GM20000 (cell line): ENCODE results near the gene NOM1.

Source experiments
- DNase-seq: peaks from one replicate; pipeline ENCODE4 v3.0.0; 2012; ENCODE audit warnings: low spot score
- CTCF ChIP-seq: IDR thresholded peaks from 2 replicates; pipeline ENCODE4 v1.5.1; 2012; ENCODE audit warnings: mild to moderate bottlenecking, control low read depth; ENCODE audit errors: extremely low read depth, missing control alignments

Gene NOM1

GRCh38 chr7:156962897-156963296 lies 13.4 kb downstream of the NOM1 start:
- no peak for DNase-seq
- no peak for TF ChIP-seq CTCF

GRCh38 chr7:156963472-156963871 lies 14.0 kb downstream of the NOM1 start:
- TF ChIP-seq CTCF, result no peak
- DNase-seq, result no peak

- DNase-seq, result no peak
- TF ChIP-seq CTCF, result no peak
These were observed 15.5 kb downstream of the NOM1 start for GRCh38 chr7:156964971-156965370.

- DNase-seq, result no peak
- TF ChIP-seq CTCF, result no peak
These were observed 16.9 kb downstream of the NOM1 start for GRCh38 chr7:156966387-156966786.

GRCh38 chr7:156968183-156968582 lies 18.7 kb downstream of the NOM1 start:
- no peak for DNase-seq
- TF ChIP-seq CTCF, result no peak

- TF ChIP-seq CTCF, result no peak
- DNase-seq, result no peak
These were observed 20.5 kb downstream of the NOM1 start for GRCh38 chr7:156969972-156970420.

- DNase-seq, result no peak
- no peak for TF ChIP-seq CTCF
These were observed 26.1 kb downstream of the NOM1 start for GRCh38 chr7:156975620-156976019.
